Mucosa of stomach (tissue), 1 donor: ENCODE measurements around the gene EHBP1.

Experiments
- H3K27me3 ChIP-seq: one replicate; pipeline ENCODE4 v1.7.0; 2013; ENCODE audit warnings: mild to moderate bottlenecking, low read length; ENCODE audit not compliant: control insufficient read depth, insufficient read depth
- H3K36me3 ChIP-seq: one replicate; pipeline ENCODE4 v1.7.0; 2013; ENCODE audit warnings: low read length; ENCODE audit not compliant: control insufficient read depth, insufficient read depth
- H3K4me1 ChIP-seq: one replicate; pipeline ENCODE4 v1.7.0; 2013; ENCODE audit warnings: mild to moderate bottlenecking, low read length; ENCODE audit not compliant: control insufficient read depth, insufficient read depth
- H3K4me3 ChIP-seq: one replicate; pipeline ENCODE4 v1.7.0; 2013; ENCODE audit warnings: low read length
- H3K9ac ChIP-seq: one replicate; pipeline ENCODE4 v1.7.0; 2013; ENCODE audit warnings: mild to moderate bottlenecking, low read length, moderate library complexity
- H3K9me3 ChIP-seq: one replicate; pipeline ENCODE4 v1.7.0; 2013; ENCODE audit warnings: mild to moderate bottlenecking, low read length, moderate library complexity; ENCODE audit not compliant: control insufficient read depth
- donor health status: Pancreatic carcinoma.

Gene EHBP1

DNA sequence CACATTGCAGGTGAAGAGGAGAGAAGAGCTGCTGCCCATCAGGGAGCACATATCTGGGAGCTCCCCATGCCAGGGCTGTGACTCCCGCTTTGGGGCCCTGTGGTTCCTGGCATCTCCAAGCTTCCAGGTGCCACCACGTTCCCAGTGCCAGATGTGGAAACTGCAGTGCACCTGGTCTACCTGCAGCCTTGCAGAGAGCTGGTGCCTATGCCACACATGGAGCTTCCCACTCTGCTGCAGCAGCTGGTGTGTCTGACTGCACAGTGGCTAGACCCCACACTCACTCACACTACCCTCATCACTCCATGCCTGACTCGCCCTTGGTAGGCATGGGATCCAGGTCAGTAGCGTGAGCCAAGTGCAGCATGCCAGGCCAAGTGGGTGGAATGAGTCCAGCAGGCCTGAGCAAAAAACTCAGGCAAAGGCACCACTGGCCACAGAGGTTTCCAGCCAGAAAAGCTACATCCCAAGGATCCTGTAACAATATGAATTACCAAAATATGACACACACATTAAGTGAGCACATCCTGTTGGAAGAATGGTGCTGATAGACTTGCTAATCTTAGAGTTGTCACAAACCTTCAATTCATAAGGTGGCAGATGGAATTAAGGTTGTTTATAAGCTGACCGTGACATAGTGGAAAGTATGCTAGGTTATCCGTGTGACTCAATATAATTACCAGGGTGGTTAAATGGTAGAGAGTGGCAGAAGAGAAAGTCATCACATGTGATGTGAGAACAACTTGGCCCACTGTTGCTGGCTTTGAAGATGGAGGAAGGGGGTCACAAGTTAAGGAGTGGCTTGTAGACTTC is 150.9 kb downstream of the EHBP1 start:
- Histone ChIP-seq H3K9ac (no peak overlapping the region), H3K4me1 (no peaks in the 10 kb centered on the region), H3K4me3 (no peak overlapping the region), H3K36me3 (peaks cover 4% of the 10 kb centered on the region), H3K27me3 (no peaks in the 10 kb centered on the region), H3K9me3 (no peaks in the 10 kb centered on the region)

DNA sequence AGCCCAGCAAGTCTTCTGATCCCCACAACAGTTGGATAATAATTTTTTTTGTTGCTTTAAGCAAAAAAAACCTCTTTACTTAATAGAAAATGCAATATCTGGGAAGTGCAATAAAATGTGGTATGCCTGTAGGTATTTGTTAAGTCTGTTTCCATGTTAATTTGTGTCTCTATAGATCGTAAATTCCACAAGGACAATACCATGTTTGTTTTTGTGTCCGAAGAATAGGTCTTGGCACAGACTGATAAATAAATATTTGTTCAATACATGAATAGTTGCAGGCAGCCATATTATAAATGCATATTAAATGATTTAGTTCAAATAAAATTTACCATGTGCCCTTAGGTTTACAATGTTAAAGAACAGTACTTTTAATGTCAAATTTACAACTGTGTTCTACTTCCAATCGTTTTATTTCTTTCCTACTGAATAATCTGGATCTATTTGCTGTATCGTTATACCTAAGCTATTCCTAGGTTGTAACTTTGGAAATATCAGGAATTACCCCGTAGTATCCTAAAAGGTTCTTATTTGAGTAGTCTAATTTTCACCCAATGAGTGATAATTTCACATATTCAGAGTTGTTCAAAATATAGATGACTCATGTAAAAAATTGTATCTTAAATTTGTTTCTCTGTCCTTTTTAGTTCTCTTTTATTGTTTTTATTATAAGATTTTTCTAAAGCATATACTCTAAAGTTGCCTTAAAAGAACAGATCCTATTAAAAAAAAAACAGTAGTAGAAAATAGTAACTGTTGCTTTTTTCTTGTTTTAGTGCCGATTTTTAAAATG is 151.8 kb downstream of the EHBP1 start:
- Histone ChIP-seq H3K36me3 (peaks cover 4% of the 10 kb centered on the region), H3K9ac (no peak overlapping the region), H3K4me3 (no peak overlapping the region), H3K4me1 (no peaks in the 10 kb centered on the region), H3K9me3 (no peaks in the 10 kb centered on the region), H3K27me3 (no peaks in the 10 kb centered on the region)

DNA sequence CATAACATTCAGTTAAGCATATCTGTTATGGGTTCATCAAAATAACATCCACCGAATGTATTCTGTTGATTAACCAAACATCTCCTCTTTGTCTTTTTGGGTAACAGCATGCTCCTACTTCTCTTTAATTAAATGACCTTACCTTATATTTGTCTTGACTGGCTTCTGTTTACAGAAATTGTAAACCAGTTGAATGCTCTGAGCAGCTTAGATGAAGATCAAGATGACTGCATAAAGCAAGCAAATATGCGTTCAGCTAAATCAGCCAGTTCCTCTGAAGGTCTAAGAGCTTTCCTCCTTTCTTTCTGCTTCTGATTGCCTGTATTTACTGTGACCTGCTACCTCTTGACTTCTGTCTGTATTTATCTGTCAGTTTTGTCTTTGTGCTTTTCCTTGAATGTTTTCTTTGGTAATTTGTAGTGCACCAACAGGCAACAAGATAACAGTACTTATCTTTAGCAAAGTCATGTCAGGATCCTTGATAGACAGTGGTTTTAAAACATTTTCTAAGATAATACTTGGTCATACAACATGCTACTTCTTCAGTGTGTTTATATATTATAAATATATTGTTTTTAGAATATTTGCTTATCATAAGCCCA is 152.8 kb downstream of the EHBP1 start:
- H3K9me3 ChIP-seq = no peaks in the 10 kb centered on the region
- peaks cover 4% of the 10 kb centered on the region for H3K36me3 ChIP-seq
- H3K4me3 ChIP-seq = no peak overlapping the region
- no peaks in the 10 kb centered on the region for H3K27me3 ChIP-seq
- no peak overlapping the region for H3K9ac ChIP-seq
- no peaks in the 10 kb centered on the region for H3K4me1 ChIP-seq

DNA sequence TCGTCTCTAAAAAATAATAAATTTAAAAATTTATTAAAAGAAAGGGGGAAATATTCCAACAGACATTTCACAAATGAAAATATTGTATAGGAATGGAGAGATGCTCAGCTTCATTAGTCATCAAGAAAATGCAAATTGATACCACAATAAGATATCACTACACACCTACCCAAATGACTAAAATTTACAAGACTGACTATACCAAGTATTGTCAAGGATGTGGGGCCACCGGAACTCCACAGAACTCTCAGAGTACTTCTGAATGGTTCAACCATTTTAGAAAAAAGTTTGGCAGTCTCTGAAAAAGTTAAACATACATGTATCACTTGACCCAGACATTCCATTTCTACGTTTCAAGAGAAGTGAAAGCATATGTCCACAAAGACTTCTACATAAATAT is 163.4 kb downstream of the EHBP1 start:
- Histone ChIP-seq H3K9me3 (no peaks in the 10 kb centered on the region), H3K27me3 (no peaks in the 10 kb centered on the region), H3K4me3 (no peak overlapping the region), H3K9ac (no peak overlapping the region), H3K36me3 (no peaks in the 10 kb centered on the region), H3K4me1 (peaks cover 9% of the 10 kb centered on the region)

DNA sequence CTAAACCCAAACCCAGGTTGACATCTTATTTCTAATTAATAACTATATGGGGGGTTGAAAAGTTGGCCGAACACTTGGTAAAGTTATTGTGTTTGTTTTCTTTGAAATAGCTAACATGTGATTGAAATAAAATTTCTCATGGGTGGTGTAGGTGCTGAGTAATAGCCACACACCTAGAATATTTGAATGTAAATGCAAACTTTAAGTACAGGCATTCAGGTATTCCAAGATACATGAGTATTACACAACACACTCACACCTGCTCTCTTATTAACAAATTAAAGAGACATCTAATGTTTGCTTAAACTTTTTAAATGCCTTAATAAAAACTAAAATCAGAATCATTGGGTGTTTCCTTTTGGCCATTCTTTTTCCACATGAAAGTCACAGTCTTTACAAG is 165.5 kb downstream of the EHBP1 start:
- Histone ChIP-seq H3K27me3 (no peaks in the 10 kb centered on the region), H3K4me3 (no peak overlapping the region)

DNA sequence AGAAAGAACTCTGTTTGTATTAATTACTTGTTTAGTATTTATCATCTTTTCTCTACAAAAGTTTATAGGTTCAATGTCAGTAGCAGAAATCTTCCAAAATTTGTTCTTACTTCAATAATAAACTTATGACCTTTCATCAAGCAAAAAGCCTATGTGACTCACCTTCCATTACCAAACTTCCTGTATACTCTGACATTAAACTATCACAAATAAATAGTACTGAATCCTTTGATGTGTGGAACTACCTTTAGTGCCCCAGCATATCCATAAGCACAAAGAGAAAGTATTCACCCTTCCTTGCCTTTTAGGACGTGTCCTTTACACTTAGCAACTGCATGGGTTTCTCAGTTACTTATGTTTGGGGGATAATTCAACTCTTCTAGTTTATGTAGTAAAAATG is 166.0 kb downstream of the EHBP1 start:
- Histone ChIP-seq H3K4me3 (no peak overlapping the region), H3K4me1 (peaks cover 9% of the 10 kb centered on the region), H3K9ac (no peak overlapping the region), H3K36me3 (no peaks in the 10 kb centered on the region), H3K27me3 (no peaks in the 10 kb centered on the region), H3K9me3 (no peaks in the 10 kb centered on the region)

More for the DNA sequence above, 165.5 kb downstream of the EHBP1 start:
- H3K4me1 ChIP-seq = peaks cover 9% of the 10 kb centered on the region
- no peaks in the 10 kb centered on the region for H3K9me3 ChIP-seq
- no peaks in the 10 kb centered on the region for H3K36me3 ChIP-seq
- no peak overlapping the region for H3K9ac ChIP-seq

- Histone ChIP-seq H3K27me3 (no peaks in the 10 kb centered on the region), H3K36me3 (no peaks in the 10 kb centered on the region), H3K9me3 (no peaks in the 10 kb centered on the region), H3K4me1 (peaks cover 9% of the 10 kb centered on the region), H3K4me3 (no peak overlapping the region), H3K9ac (no peak overlapping the region)
These were observed 168.1 kb downstream of the EHBP1 start for GRCh38 chr2:62873603-62874002.

GRCh38 chr2:62874881-62875383 is 169.4 kb downstream of the EHBP1 start:
- H3K27me3 ChIP-seq = no peaks in the 10 kb centered on the region
- no peak overlapping the region for H3K9ac ChIP-seq
- no peaks in the 10 kb centered on the region for H3K36me3 ChIP-seq
- H3K4me3 ChIP-seq = no peak overlapping the region
- H3K9me3 ChIP-seq = no peaks in the 10 kb centered on the region
- peaks cover 9% of the 10 kb centered on the region for H3K4me1 ChIP-seq

GRCh38 chr2:62881162-62881795 is 175.8 kb downstream of the EHBP1 start:
- Histone ChIP-seq H3K36me3 (no peaks in the 10 kb centered on the region), H3K9ac (no peak overlapping the region), H3K4me1 (no peaks in the 10 kb centered on the region), H3K9me3 (no peaks in the 10 kb centered on the region), H3K27me3 (no peaks in the 10 kb centered on the region), H3K4me3 (no peak overlapping the region)

- Histone ChIP-seq H3K4me1 (no peaks in the 10 kb centered on the region), H3K4me3 (no peak overlapping the region), H3K9me3 (no peaks in the 10 kb centered on the region), H3K27me3 (no peaks in the 10 kb centered on the region), H3K36me3 (no peaks in the 10 kb centered on the region), H3K9ac (no peak overlapping the region)
These were observed 178.1 kb downstream of the EHBP1 start for GRCh38 chr2:62883629-62884028.

- no peaks in the 10 kb centered on the region for H3K4me1 ChIP-seq
These were observed 178.6 kb downstream of the EHBP1 start for GRCh38 chr2:62884086-62884485.

More at GRCh38 chr2:62884086-62884485, 178.6 kb downstream of the EHBP1 start:
- Histone ChIP-seq H3K9me3 (no peaks in the 10 kb centered on the region), H3K9ac (no peak overlapping the region), H3K36me3 (no peaks in the 10 kb centered on the region), H3K4me3 (no peak overlapping the region), H3K27me3 (no peaks in the 10 kb centered on the region)
